ENCODE results near the gene EVA1C. TPM values are rescaled to one million over a fixed set of nuclear protein-coding genes. Genes with fewer than 3 reads are reported as not detected.

Gene EVA1C
- total RNA-seq, 5 donors from 2014 or later (not counting 1 experiment from before 2014, with no cell fraction given) = 9.7 to 22.1 (median 18.0) TPM

- H3K36me3 ChIP-seq (ENCODE audit: control insufficient read depth in 2 of 2, extremely low read depth in 1 of 2, insufficient read depth in 1 of 2, low read length in 1 of 2) = no peaks in the 10 kb centered on the region
- POLR2A ChIA-PET = no interaction called here
- H3K27ac ChIP-seq (ENCODE audit: low read length) = no peak overlapping the region
- no peaks in the 10 kb centered on the region for H3K4me1 ChIP-seq (ENCODE audit: control insufficient read depth in 1 of 2, extremely low read depth in 1 of 2, insufficient read depth in 2 of 2, low read length in 2 of 2)
- Mint-ChIP-seq H3K4me1 (no peaks in the 10 kb centered on the region), H3K27ac (no peak overlapping the region), H3K9me3 (peaks cover 0 to 2% (median 0%) of the 10 kb centered on the region in 3 donors), H3K4me3 (no peak overlapping the region), H3K27me3 (no peaks in the 10 kb centered on the region), H3K36me3 (peaks cover 6% of the 10 kb centered on the region)
- H3K9me3 ChIP-seq = no peaks in the 10 kb centered on the region
- CTCF ChIA-PET = interaction anchor here in 1 of 2 donors (0.6 kb wide), 2 partner anchors 256 to 1812 kb away, joined by 4 to 5 read pairs; no protein-coding TSS in a partner anchor
- 88% methylated on average over 6 of the region's 12 CpGs for WGBS (ENCODE audit: insufficient coverage)
- H3K27me3 ChIP-seq (replicated peaks in 1 of 2; ENCODE audit: control insufficient read depth in 2 of 2, extremely low read depth in 1 of 2, insufficient read depth in 2 of 2, low read length in 1 of 2) = no peaks in the 10 kb centered on the region
- no peak for ATAC-seq (replicated peaks in 1 of 4)
- H3K4me3 ChIP-seq (ENCODE audit: control insufficient read depth in 1 of 2, extremely low read depth in 1 of 2, low read length in 1 of 2) = no peak overlapping the region
- DNase-seq = no peak
These were observed 107.7 kb downstream of the EVA1C start for GRCh38 chr21:32519945-32520874.

DNA sequence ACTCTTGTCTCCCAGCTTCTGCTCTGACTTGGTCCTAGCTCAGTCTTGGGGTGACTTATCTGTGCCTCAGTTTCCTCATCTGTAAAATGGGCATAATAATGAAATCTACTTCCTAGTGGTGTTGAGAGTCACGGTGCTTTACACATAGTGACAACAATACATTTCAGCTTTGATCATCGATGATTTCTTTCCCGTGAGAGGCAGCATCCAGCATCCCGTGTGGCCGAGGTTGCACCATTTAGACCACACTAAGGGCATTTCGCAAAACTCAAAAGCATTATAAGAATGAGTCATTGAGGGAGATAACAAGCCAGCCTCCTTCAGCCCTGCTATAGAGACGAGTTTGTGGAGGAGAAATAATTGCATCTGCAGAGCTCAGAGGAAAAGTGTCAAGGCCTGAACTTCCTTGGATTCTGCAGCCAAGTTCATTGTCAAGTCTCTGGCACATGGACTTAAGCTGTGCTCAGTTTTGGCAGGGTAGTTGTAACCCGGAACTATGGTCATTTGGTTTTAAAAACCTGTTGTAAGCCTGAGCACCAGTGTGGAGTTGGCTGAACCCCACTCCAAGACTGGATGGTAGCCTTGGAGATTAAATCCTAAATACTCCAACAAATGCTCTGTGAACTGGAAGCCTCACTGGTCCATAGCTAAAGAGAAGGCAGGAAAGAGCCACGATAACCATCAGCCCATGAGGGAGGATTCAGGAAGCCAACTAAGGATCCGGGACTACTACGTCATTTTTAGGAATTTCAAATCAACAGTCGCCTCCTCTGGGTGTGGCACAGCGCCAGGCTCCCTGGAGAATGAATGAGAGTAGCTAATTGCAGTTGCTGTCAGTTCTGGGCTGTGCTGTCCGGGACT is 108.6 kb downstream of the EVA1C start:
- Histone ChIP-seq H3K4me1 (ENCODE audit: control insufficient read depth in 1 of 2, extremely low read depth in 1 of 2, insufficient read depth in 2 of 2, low read length in 2 of 2) (no peaks in the 10 kb centered on the region), H3K36me3 (ENCODE audit: control insufficient read depth in 2 of 2, extremely low read depth in 1 of 2, insufficient read depth in 1 of 2, low read length in 1 of 2) (no peaks in the 10 kb centered on the region), H3K27ac (ENCODE audit: low read length) (no peak overlapping the region), H3K9me3 (no peaks in the 10 kb centered on the region), H3K27me3 (replicated peaks in 1 of 2; ENCODE audit: control insufficient read depth in 2 of 2, extremely low read depth in 1 of 2, insufficient read depth in 2 of 2, low read length in 1 of 2) (no peaks in the 10 kb centered on the region), H3K4me3 (ENCODE audit: control insufficient read depth in 1 of 2, extremely low read depth in 1 of 2, low read length in 1 of 2) (no peak overlapping the region)
- Mint-ChIP-seq H3K9me3 (peaks cover 0 to 2% (median 0%) of the 10 kb centered on the region in 3 donors), H3K4me1 (no peaks in the 10 kb centered on the region), H3K27ac (no peak overlapping the region), H3K4me3 (no peak overlapping the region), H3K36me3 (peaks cover 6% of the 10 kb centered on the region), H3K27me3 (no peaks in the 10 kb centered on the region)
- ATAC-seq (replicated peaks in 1 of 4) (no peak), DNase-seq (no peak)
- CTCF ChIA-PET = interaction anchor here in 1 of 2 donors (0.6 kb wide), 1 partner anchor 1811 kb away, joined by 4 read pairs; no protein-coding TSS in a partner anchor
- 88% methylated on average over 5 of the region's 14 CpGs for WGBS (ENCODE audit: insufficient coverage)
- POLR2A ChIA-PET = no interaction called here

DNA sequence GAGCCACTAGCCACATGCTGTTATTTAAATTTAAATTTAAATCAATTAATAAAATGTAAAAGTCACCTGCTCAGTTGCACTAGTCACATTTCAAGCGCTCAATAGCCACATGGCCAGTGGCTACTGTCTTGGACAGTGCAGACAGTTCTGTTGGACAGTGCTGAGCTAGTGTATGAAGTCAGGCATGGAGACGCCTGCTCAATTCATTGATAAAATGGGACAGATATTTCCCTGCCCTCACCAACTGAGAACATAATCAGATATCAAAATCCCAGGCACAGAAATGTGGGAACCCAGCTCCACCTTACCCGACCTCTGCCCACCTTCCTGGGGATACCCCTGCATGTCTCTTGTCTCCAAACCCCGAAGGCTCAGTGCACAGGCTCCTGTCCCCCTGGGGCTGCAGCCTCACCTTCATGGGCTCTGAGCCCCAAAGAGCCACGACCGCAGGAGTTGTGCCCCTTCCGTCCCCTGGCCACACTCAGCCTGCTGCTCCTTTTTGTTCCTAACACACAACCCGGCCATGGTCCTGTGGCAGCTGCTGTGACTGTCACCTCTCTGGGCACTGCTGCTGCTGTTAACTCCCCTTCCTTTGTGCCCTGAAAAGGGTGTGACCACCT is 109.3 kb downstream of the EVA1C start:
- no peak overlapping the region for H3K4me3 Mint-ChIP-seq
- Histone ChIP-seq H3K4me3 (ENCODE audit: control insufficient read depth in 1 of 2, extremely low read depth in 1 of 2, low read length in 1 of 2) (no peak overlapping the region), H3K36me3 (ENCODE audit: control insufficient read depth in 2 of 2, extremely low read depth in 1 of 2, insufficient read depth in 1 of 2, low read length in 1 of 2) (no peaks in the 10 kb centered on the region), H3K27me3 (replicated peaks in 1 of 2; ENCODE audit: control insufficient read depth in 2 of 2, extremely low read depth in 1 of 2, insufficient read depth in 2 of 2, low read length in 1 of 2) (no peaks in the 10 kb centered on the region), H3K27ac (ENCODE audit: low read length) (no peak overlapping the region), H3K4me1 (ENCODE audit: control insufficient read depth in 1 of 2, extremely low read depth in 1 of 2, insufficient read depth in 2 of 2, low read length in 2 of 2) (no peaks in the 10 kb centered on the region), H3K9me3 (no peaks in the 10 kb centered on the region)
- no peaks in the 10 kb centered on the region for H3K27me3 Mint-ChIP-seq
- DNase-seq (no peak), ATAC-seq (replicated peaks in 1 of 4) (no peak)
- peaks cover 9% of the 10 kb centered on the region for H3K36me3 Mint-ChIP-seq
- 86% methylated on average over 5 of the region's 8 CpGs for WGBS (ENCODE audit: insufficient coverage)
- H3K27ac Mint-ChIP-seq = no peak overlapping the region
- POLR2A ChIA-PET = no interaction called here
- H3K9me3 Mint-ChIP-seq = peaks cover 0 to 2% (median 0%) of the 10 kb centered on the region in 3 donors
- no peaks in the 10 kb centered on the region for H3K4me1 Mint-ChIP-seq
- CTCF ChIA-PET = no interaction called here

DNA sequence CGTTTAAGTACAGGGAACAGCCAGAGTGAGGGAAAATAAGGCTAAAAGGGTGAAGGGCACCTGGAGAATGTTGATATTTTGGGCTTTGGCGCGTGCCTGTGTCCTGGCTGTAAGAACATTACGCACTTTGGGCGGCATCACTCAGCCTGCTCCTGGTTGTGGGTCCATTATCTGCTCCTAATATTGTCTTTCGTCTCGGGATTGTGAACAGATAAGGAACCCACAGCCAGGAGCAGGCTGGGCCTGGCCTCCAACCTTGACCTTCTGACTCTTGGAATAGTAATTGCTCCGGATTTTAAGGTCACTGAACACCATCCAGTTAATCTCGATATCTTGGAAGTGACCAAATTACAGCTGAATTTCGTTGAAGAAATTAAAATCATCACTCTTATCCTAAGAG is 111.0 kb downstream of the EVA1C start:
- H3K4me1 Mint-ChIP-seq = no peaks in the 10 kb centered on the region
- DNase-seq = no peak
- H3K27ac Mint-ChIP-seq = no peak overlapping the region
- no peak for ATAC-seq (replicated peaks in 1 of 4)
- Histone ChIP-seq H3K4me1 (ENCODE audit: control insufficient read depth in 1 of 2, extremely low read depth in 1 of 2, insufficient read depth in 2 of 2, low read length in 2 of 2) (no peaks in the 10 kb centered on the region), H3K4me3 (ENCODE audit: control insufficient read depth in 1 of 2, extremely low read depth in 1 of 2, low read length in 1 of 2) (no peak overlapping the region), H3K27me3 (replicated peaks in 1 of 2; ENCODE audit: control insufficient read depth in 2 of 2, extremely low read depth in 1 of 2, insufficient read depth in 2 of 2, low read length in 1 of 2) (no peaks in the 10 kb centered on the region), H3K27ac (ENCODE audit: low read length) (no peak overlapping the region), H3K9me3 (no peaks in the 10 kb centered on the region), H3K36me3 (ENCODE audit: control insufficient read depth in 2 of 2, extremely low read depth in 1 of 2, insufficient read depth in 1 of 2, low read length in 1 of 2) (no peaks in the 10 kb centered on the region)
- no peak overlapping the region for H3K4me3 Mint-ChIP-seq
- ChIA-PET CTCF (no interaction called here), POLR2A (no interaction called here)
- no peaks in the 10 kb centered on the region for H3K27me3 Mint-ChIP-seq
- 84% methylated on average over 10 of the region's 10 CpGs for WGBS (ENCODE audit: insufficient coverage)
- peaks cover 4% of the 10 kb centered on the region for H3K36me3 Mint-ChIP-seq
- peaks cover 0 to under 1% (median 0%) of the 10 kb centered on the region in 3 donors for H3K9me3 Mint-ChIP-seq

- ATAC-seq (replicated peaks in 1 of 4) = no peak
- Mint-ChIP-seq H3K4me3 (no peak overlapping the region), H3K27me3 (no peaks in the 10 kb centered on the region), H3K4me1 (no peaks in the 10 kb centered on the region), H3K9me3 (no peaks in the 10 kb centered on the region), H3K27ac (no peak overlapping the region), H3K36me3 (peaks cover 4% of the 10 kb centered on the region)
- no CpG with 5 or more reads among the region's 8 CpGs for WGBS (ENCODE audit: insufficient coverage)
- Histone ChIP-seq H3K27me3 (replicated peaks in 1 of 2; ENCODE audit: control insufficient read depth in 2 of 2, extremely low read depth in 1 of 2, insufficient read depth in 2 of 2, low read length in 1 of 2) (no peaks in the 10 kb centered on the region), H3K9me3 (no peaks in the 10 kb centered on the region), H3K4me1 (ENCODE audit: control insufficient read depth in 1 of 2, extremely low read depth in 1 of 2, insufficient read depth in 2 of 2, low read length in 2 of 2) (no peaks in the 10 kb centered on the region), H3K4me3 (ENCODE audit: control insufficient read depth in 1 of 2, extremely low read depth in 1 of 2, low read length in 1 of 2) (no peak overlapping the region), H3K27ac (ENCODE audit: low read length) (no peak overlapping the region), H3K36me3 (ENCODE audit: control insufficient read depth in 2 of 2, extremely low read depth in 1 of 2, insufficient read depth in 1 of 2, low read length in 1 of 2) (no peaks in the 10 kb centered on the region)
- DNase-seq = no peak
- ChIA-PET CTCF (no interaction called here), POLR2A (no interaction called here)
These were observed 111.6 kb downstream of the EVA1C start for GRCh38 chr21:32523988-32524719.

DNA sequence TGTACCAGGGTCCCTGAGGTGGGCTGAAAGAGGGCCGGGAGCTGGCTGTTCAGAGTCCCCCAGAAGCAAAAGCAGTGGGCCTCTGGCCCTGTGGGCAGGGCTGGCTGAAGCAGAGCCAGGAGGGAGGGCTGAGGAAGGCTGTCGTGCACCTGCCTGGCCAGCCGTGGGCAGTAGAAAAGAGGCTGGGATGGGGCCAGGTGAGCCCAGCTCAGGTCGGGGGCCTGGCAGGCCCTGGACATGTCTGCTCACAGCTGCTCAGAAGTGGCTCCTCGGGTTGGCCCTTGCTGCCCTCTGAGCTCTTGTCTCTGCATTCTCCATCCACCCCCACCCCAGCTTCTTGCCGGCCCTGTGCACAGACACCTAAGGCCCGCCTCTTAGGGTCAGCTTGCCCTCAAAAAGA is 112.8 kb downstream of the EVA1C start:
- Mint-ChIP-seq H3K27me3 (no peaks in the 10 kb centered on the region), H3K4me1 (no peaks in the 10 kb centered on the region), H3K9me3 (no peaks in the 10 kb centered on the region), H3K36me3 (peaks cover 7% of the 10 kb centered on the region), H3K4me3 (no peak overlapping the region), H3K27ac (no peak overlapping the region)
- 52% methylated on average over 3 of the region's 7 CpGs for WGBS (ENCODE audit: insufficient coverage)
- H3K4me1 ChIP-seq (ENCODE audit: control insufficient read depth in 1 of 2, extremely low read depth in 1 of 2, insufficient read depth in 2 of 2, low read length in 2 of 2) = no peaks in the 10 kb centered on the region
- no peak overlapping the region for H3K4me3 ChIP-seq (ENCODE audit: control insufficient read depth in 1 of 2, extremely low read depth in 1 of 2, low read length in 1 of 2)
- H3K27me3 ChIP-seq (replicated peaks in 1 of 2; ENCODE audit: control insufficient read depth in 2 of 2, extremely low read depth in 1 of 2, insufficient read depth in 2 of 2, low read length in 1 of 2) = no peaks in the 10 kb centered on the region
- no peaks in the 10 kb centered on the region for H3K9me3 ChIP-seq
- ATAC-seq (replicated peaks in 1 of 4) (no peak), DNase-seq (no peak)
- ChIA-PET CTCF (no interaction called here), POLR2A (interaction anchor here in 1 of 2 donors (0.6 kb wide), 1 partner anchor 393 kb away, joined by 9 read pairs; no protein-coding TSS in a partner anchor)
- H3K27ac ChIP-seq (ENCODE audit: low read length) = no peak overlapping the region
- H3K36me3 ChIP-seq (ENCODE audit: control insufficient read depth in 2 of 2, extremely low read depth in 1 of 2, insufficient read depth in 1 of 2, low read length in 1 of 2) = no peaks in the 10 kb centered on the region
